Transverse colon (tissue), 3 donors: ENCODE results near the gene TCF20.

Experiments used
- POLR2A ChIP-seq: fragments of 450-650 bp; IDR thresholded peaks from one replicate; pipeline ENCODE4 v1.6.1; 2016; ENCODE audit warnings: antibody characterized with exemption, mild to moderate bottlenecking, moderate library complexity
- TF ChIP-seq, protein P1 (sequence below), 5 experiments: fragments of 200-600 bp in 3 of 5; fragments of 450-650 bp in 2 of 5; sonication (generic) in 3 of 5; IDR thresholded peaks; 1 replicate in 2 of 5; 2 replicates in 3 of 5; pipeline ENCODE4 v1.5.1; 2016 to 2017; ENCODE audit warnings: antibody characterized with exemption in 5 of 5, inconsistent platforms in 3 of 5, mild to moderate bottlenecking in 2 of 5, moderate library complexity in 1 of 5

DNA sequence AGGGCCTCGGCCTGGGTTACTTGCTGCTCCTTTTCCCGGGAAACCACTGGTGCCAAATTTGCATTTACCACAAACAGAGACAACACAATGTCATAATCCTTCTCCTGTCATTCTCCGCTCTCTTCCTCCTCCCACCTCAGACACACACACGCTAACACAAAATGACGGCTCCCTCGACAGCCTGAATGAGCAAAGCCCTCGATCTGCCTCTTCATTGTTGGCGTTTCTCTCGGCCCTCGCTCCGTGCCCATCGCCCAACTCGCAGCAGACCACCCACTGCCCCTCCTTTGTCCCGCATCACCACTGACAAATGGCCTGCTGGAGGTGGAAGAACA lies 12.5 kb upstream of the TCF20 start:
- TF ChIP-seq, protein P1, sequence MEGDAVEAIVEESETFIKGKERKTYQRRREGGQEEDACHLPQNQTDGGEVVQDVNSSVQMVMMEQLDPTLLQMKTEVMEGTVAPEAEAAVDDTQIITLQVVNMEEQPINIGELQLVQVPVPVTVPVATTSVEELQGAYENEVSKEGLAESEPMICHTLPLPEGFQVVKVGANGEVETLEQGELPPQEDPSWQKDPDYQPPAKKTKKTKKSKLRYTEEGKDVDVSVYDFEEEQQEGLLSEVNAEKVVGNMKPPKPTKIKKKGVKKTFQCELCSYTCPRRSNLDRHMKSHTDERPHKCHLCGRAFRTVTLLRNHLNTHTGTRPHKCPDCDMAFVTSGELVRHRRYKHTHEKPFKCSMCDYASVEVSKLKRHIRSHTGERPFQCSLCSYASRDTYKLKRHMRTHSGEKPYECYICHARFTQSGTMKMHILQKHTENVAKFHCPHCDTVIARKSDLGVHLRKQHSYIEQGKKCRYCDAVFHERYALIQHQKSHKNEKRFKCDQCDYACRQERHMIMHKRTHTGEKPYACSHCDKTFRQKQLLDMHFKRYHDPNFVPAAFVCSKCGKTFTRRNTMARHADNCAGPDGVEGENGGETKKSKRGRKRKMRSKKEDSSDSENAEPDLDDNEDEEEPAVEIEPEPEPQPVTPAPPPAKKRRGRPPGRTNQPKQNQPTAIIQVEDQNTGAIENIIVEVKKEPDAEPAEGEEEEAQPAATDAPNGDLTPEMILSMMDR (IDR thresholded peaks at IDR 0.05): no peak
- no peak for TF ChIP-seq POLR2A
